ENCODE results near the gene COX6A2.

DNA sequence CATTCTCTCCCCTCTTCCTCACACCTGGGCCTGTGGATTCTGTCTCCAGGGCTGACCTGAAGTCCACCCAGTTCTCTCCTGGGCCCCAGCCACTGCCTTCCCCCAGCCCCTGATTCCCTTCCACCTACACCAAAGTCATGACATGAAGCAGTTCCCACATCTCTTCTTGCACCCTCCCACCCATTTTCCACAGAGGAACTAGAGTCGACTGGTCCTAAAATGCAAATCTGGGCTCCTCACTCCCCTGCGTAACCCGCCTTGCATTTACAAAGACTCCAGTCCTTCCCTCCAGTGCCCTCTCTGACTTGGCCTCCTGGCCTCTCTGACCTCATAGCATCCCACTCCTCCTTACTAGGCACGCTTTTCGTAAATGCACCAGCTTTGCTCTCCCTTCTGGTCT lies 14.8 kb downstream of the COX6A2 start:
- TF ChIP-seq CTCF (IDR thresholded peaks at IDR 0.05), result no peak
- no peak for TF ChIP-seq POLR2AphosphoS5 (IDR thresholded peaks at IDR 0.05)
